DND-41 (cell line): ENCODE measurements around the gene ZNF827.

Experiments
- CTCF ChIP-seq: IDR thresholded peaks from 2 replicates; pipeline ENCODE4 v1.5.1; 2012; ENCODE audit warnings: borderline replicate concordance, low read length, moderate library complexity, mild to moderate bottlenecking; ENCODE audit not compliant: poor library complexity, severe bottlenecking; ENCODE audit errors: extremely low read depth
- EZH2 ChIP-seq: IDR thresholded peaks from 3 replicates; pipeline ENCODE4 v1.6.1; 2012; ENCODE audit warnings: borderline replicate concordance, low read depth, mild to moderate bottlenecking, moderate library complexity, low read length, inconsistent platforms; ENCODE audit not compliant: severe bottlenecking

GRCh38 chr4:145766273-145766672 is 172.3 kb downstream of the ZNF827 start:
- no peak for TF ChIP-seq CTCF
- no peak for TF ChIP-seq EZH2
